Measurements from ENCODE around the gene EME2. TPM values are rescaled to one million over a fixed set of nuclear protein-coding genes. Genes with fewer than 3 reads are reported as not detected.
A peak's percentile ranks its signal among the peaks of the same experiment; 100 is the strongest.

EME2 gene
- total and polyA plus RNA-seq, 7 experiments from 2014 or later: 0.59 to 47.5 (median 32.5) TPM

- Mint-ChIP-seq H3K9me3 (peaks cover 0 to 3% (median 0%) of the 10 kb centered on the region in 11 donors), H3K27me3 (peaks cover 0 to 2% (median 0%) of the 10 kb centered on the region in 5 donors), H3K36me3 (peaks cover 0 to 9% (median 0%) of the 10 kb centered on the region in 5 donors), H3K4me3 (peak overlapping the region; percentile 73 to 98 (median 82)), H3K27ac (peak overlapping the region in 7 of 9 donors; percentile 21 to 83 (median 70)), H3K4me1 (peaks cover 8 to 23% (median 13%) of the 10 kb centered on the region in 7 donors)
- DNase-seq (peak in 6 of 9 donors; percentile 28 to 59 (median 36)), ATAC-seq (peak; percentile 31)
- POLR2A ChIA-PET: interaction anchor here (1.3 to 7.9 kb wide), 3 partner anchors 8 to 65 kb away, joined by 3 to 93 read pairs (median 14); partner anchors contain the start of genes MAPK8IP3, NUBP2 and SPSB3
- Histone ChIP-seq H3K27me3 (ENCODE audit: control insufficient read depth in 2 of 2, insufficient read depth in 2 of 2, low read length in 2 of 2) (no peaks in the 10 kb centered on the region), H3K27ac (ENCODE audit: low read depth, low read length) (peak overlapping the region; percentile 85), H3K9me3 (ENCODE audit: control insufficient read depth in 2 of 3, low read length in 3 of 3) (no peaks in the 10 kb centered on the region), H3K4me3 (ENCODE audit: low read length) (peak overlapping the region; percentile 70), H3K4me1 (ENCODE audit: control insufficient read depth in 2 of 2, insufficient read depth in 2 of 2, low read length in 2 of 2) (peaks cover 13 to 26% of the 10 kb centered on the region in 2 donors), H3K36me3 (ENCODE audit: control insufficient read depth in 2 of 3, insufficient read depth in 3 of 3, low read length in 3 of 3) (peaks cover 0 to 46% (median 0%) of the 10 kb centered on the region in 3 experiments)
- intact Hi-C loops (cut with micrococcal nuclease): loop anchor here (2.0 to 10.0 kb wide), 4 partner anchors 238 to 497 kb away; partner anchors contain the start of genes RNPS1 (in 1 of the 2), TMEM204 (in 1 of the 2) and UBE2I (in 1 of the 2)
- CTCF ChIA-PET: interaction anchor here (0.7 to 3.3 kb wide), 3 partner anchors 12 to 70 kb away, joined by 3 to 13 read pairs (median 3); partner anchors contain the start of genes NUBP2 and SPSB3
Measured at GRCh38 chr16:1770328-1771187, 2.1 kb upstream of the EME2 start.

- ATAC-seq: peak; percentile 66
- intact Hi-C loops (cut with micrococcal nuclease): loop anchor here (2.0 to 10.0 kb wide), 4 partner anchors 239 to 496 kb away; partner anchors contain the start of genes RNPS1 (in 1 of the 2), TMEM204 (in 1 of the 2) and UBE2I (in 1 of the 2)
Measured at GRCh38 chr16:1771188-1771863, 1.3 kb upstream of the EME2 start, which contains the start of gene NME3. Gene NME3 (minus strand): TSS chr16:1771543. CDS start chr16:1771534, 9 bp downstream.

GRCh38 chr16:1771864-1772361, 697 bp upstream of the EME2 start:
- CTCF ChIA-PET: interaction anchor here (3.3 kb wide), 1 partner anchor 11 kb away, joined by 13 read pairs; the partner anchor contains the start of genes NUBP2 and SPSB3
- no peaks in the 10 kb centered on the region for H3K9me3 ChIP-seq (ENCODE audit: control insufficient read depth in 2 of 3, low read length in 3 of 3)
- Mint-ChIP-seq H3K27me3 (peaks cover 0 to 2% (median 0%) of the 10 kb centered on the region in 5 donors), H3K27ac (peak overlapping the region; percentile 86 to 98 (median 95)), H3K4me1 (peaks cover 8 to 23% (median 13%) of the 10 kb centered on the region in 7 donors), H3K9me3 (peaks cover 0 to 3% (median 0%) of the 10 kb centered on the region in 11 donors), H3K4me3 (peak overlapping the region; percentile 91 to 99 (median 98)), H3K36me3 (peaks cover 0 to 9% (median 0%) of the 10 kb centered on the region in 5 donors)
- ATAC-seq: no peak
- H3K27me3 ChIP-seq (ENCODE audit: control insufficient read depth in 2 of 2, insufficient read depth in 2 of 2, low read length in 2 of 2): no peaks in the 10 kb centered on the region
- intact Hi-C loops (cut with micrococcal nuclease): loop anchor here (2.0 to 10.0 kb wide), 7 partner anchors 65 to 495 kb away; partner anchors contain the start of genes CRAMP1 (in 2 of the 2), IFT140 (in 2 of the 2), MAPK8IP3 (in 2 of the 2) and CLCN7 (in 1 of the 2)
- peaks cover 0 to 46% (median 0%) of the 10 kb centered on the region in 3 experiments for H3K36me3 ChIP-seq (ENCODE audit: control insufficient read depth in 2 of 3, insufficient read depth in 3 of 3, low read length in 3 of 3)
- peak overlapping the region; percentile 70 for H3K4me3 ChIP-seq (ENCODE audit: low read length)
- peak in 2 of 9 donors; percentile 28 to 38 for DNase-seq
- H3K4me1 ChIP-seq (ENCODE audit: control insufficient read depth in 2 of 2, insufficient read depth in 2 of 2, low read length in 2 of 2): peaks cover 13 to 26% of the 10 kb centered on the region in 2 donors
- peak overlapping the region; percentile 85 for H3K27ac ChIP-seq (ENCODE audit: low read depth, low read length)
- POLR2A ChIA-PET: interaction anchor here (1.2 to 7.9 kb wide), 6 partner anchors 9 to 66 kb away, joined by 3 to 93 read pairs (median 8); partner anchors contain the start of genes FAHD1, HAGH, MAPK8IP3 and NUBP2

More at GRCh38 chr16:1771188-1771863, 1.3 kb upstream of the EME2 start, which contains the start of gene NME3:
- Histone ChIP-seq H3K4me3 (ENCODE audit: low read length) (peak within 1 kb of the TSS; percentile 70), H3K27me3 (ENCODE audit: control insufficient read depth in 2 of 2, insufficient read depth in 2 of 2, low read length in 2 of 2) (no peaks in the 10 kb centered on the region), H3K27ac (ENCODE audit: low read depth, low read length) (peak within 1 kb of the TSS; percentile 85), H3K4me1 (ENCODE audit: control insufficient read depth in 2 of 2, insufficient read depth in 2 of 2, low read length in 2 of 2) (peaks cover 13 to 26% of the 10 kb centered on the region in 2 donors), H3K9me3 (ENCODE audit: control insufficient read depth in 2 of 3, low read length in 3 of 3) (no peaks in the 10 kb centered on the region), H3K36me3 (ENCODE audit: control insufficient read depth in 2 of 3, insufficient read depth in 3 of 3, low read length in 3 of 3) (peaks cover 0 to 46% (median 0%) of the 10 kb centered on the region in 3 experiments)
- H3K27me3 Mint-ChIP-seq: peaks cover 0 to 2% (median 0%) of the 10 kb centered on the region in 5 donors
- peak; percentile 54 to 87 (median 67) for DNase-seq
- ChIA-PET POLR2A (interaction anchor here (1.3 to 7.9 kb wide), 5 partner anchors 9 to 65 kb away, joined by 3 to 93 read pairs (median 11); partner anchors contain the start of genes FAHD1, HAGH, MAPK8IP3 and NUBP2), CTCF (interaction anchor here (3.3 kb wide), 1 partner anchor 11 kb away, joined by 13 read pairs; the partner anchor contains the start of genes NUBP2 and SPSB3)
- H3K4me3 Mint-ChIP-seq: peak within 1 kb of the TSS; percentile 91 to 99 (median 98)
- peaks cover 0 to 9% (median 0%) of the 10 kb centered on the region in 5 donors for H3K36me3 Mint-ChIP-seq
- peaks cover 8 to 23% (median 13%) of the 10 kb centered on the region in 7 donors for H3K4me1 Mint-ChIP-seq
- peaks cover 0 to 3% (median 0%) of the 10 kb centered on the region in 11 donors for H3K9me3 Mint-ChIP-seq
- peak within 1 kb of the TSS; percentile 86 to 98 (median 95) for H3K27ac Mint-ChIP-seq

GRCh38 chr16:1772908-1773702, 495 bp downstream of the EME2 start, which contains the start of gene MRPS34:
Gene MRPS34 (minus strand): TSS chr16:1773134. CDS start chr16:1773119, 15 bp downstream.
- peak within 1 kb of the TSS; percentile 86 to 98 (median 95) for H3K27ac Mint-ChIP-seq
- H3K9me3 Mint-ChIP-seq: peaks cover 0 to 3% (median 0%) of the 10 kb centered on the region in 11 donors
- ATAC-seq (peak; percentile 76), DNase-seq (peak; percentile 61 to 88 (median 73))
- peaks cover 8 to 23% (median 11%) of the 10 kb centered on the region in 7 donors for H3K4me1 Mint-ChIP-seq
- Histone ChIP-seq H3K4me3 (ENCODE audit: low read length) (peak within 1 kb of the TSS; percentile 70), H3K4me1 (ENCODE audit: control insufficient read depth in 2 of 2, insufficient read depth in 2 of 2, low read length in 2 of 2) (peaks cover 13 to 26% of the 10 kb centered on the region in 2 donors), H3K9me3 (ENCODE audit: control insufficient read depth in 2 of 3, low read length in 3 of 3) (no peaks in the 10 kb centered on the region), H3K27me3 (ENCODE audit: control insufficient read depth in 2 of 2, insufficient read depth in 2 of 2, low read length in 2 of 2) (no peaks in the 10 kb centered on the region), H3K27ac (ENCODE audit: low read depth, low read length) (peak within 1 kb of the TSS; percentile 85), H3K36me3 (ENCODE audit: control insufficient read depth in 2 of 3, insufficient read depth in 3 of 3, low read length in 3 of 3) (peaks cover 0 to 46% (median 0%) of the 10 kb centered on the region in 3 experiments)
- intact Hi-C loops (cut with micrococcal nuclease): loop anchor here (1.0 to 10.0 kb wide), 10 partner anchors 9 to 494 kb away; partner anchors contain the start of genes CRAMP1 (in 2 of the 2), HAGH (in 2 of the 2), IFT140 (in 2 of the 2) and MAPK8IP3 (in 2 of the 2)
- peaks cover 0 to 2% (median 0%) of the 10 kb centered on the region in 5 donors for H3K27me3 Mint-ChIP-seq
- CTCF ChIA-PET: interaction anchor here (0.7 to 3.3 kb wide), 3 partner anchors 8 to 10 kb away, joined by 4 to 13 read pairs (median 8); partner anchors contain the start of genes NUBP2 and SPSB3
- POLR2A ChIA-PET: interaction anchor here (1.0 to 7.9 kb wide), 11 partner anchors 9 to 251 kb away, joined by 3 to 93 read pairs (median 5); partner anchors contain the start of genes FAHD1, HAGH, JPT2 and MAPK8IP3
- peak within 1 kb of the TSS; percentile 91 to 99 (median 98) for H3K4me3 Mint-ChIP-seq
- H3K36me3 Mint-ChIP-seq: peaks cover 0 to 9% (median 0%) of the 10 kb centered on the region in 5 donors

Measured in naive thymus-derived CD4-positive, alpha-beta T cell (primary cell).